A549 (cell line): ENCODE data around the gene MOCS1. TPM values are rescaled to one million over a fixed set of nuclear protein-coding genes. Genes with fewer than 3 reads are reported as not detected.

ENCODE experiments used
- ATAC-seq, 2 experiments: fragments of 200-7000 bp in 1 of 2; fragments of >200 bp in 1 of 2; cut with Nextera tagmentation in 1 of 2; cut with Tn5 transposase in 1 of 2; 3 replicates each; pipeline versions ENCODE4 v1.8.0 to v1.9.1; 2018 to 2020; ENCODE audit warnings: mild to moderate bottlenecking in 1 of 2, moderate library complexity in 1 of 2
- CTCF ChIA-PET: fragments of 300-600 bp; sonication (Branson Sonifier 250); formaldehyde crosslinking; extraction: SDS; loops from one replicate; lab custom pipeline; 2021; ENCODE audit warnings: antibody characterized with exemption, inconsistent platforms; lab: Yijun Ruan, JAX
- POLR2A ChIA-PET: fragments of 350-600 bp; formaldehyde crosslinking; extraction: SDS; loops from one replicate; lab custom pipeline; 2021; ENCODE audit warnings: antibody characterized with exemption, inconsistent platforms; lab: Yijun Ruan, JAX
- DNase-seq, 2 experiments: peaks; one replicate each; pipeline versions ENCODE4 v3.0.0 to v3.0.0-alpha.2; 2011 to 2016; ENCODE audit warnings: low read depth in 1 of 2, low spot score in 1 of 2
- FAIRE-seq: peaks from 2 replicates; lab custom pipeline; 2011; peaks lifted over from hg19 to GRCh38; lab: Jason Lieb, UNC
- H3K27ac ChIP-seq, 2 experiments: fragments of >200 bp; sonication (Bioruptor Twin); formaldehyde crosslinking; 3 replicates each; pipeline ENCODE4 v1.5.1; 2016 to 2017
- H3K4me1 ChIP-seq: fragments of >200 bp; sonication (Bioruptor Twin); formaldehyde crosslinking; 3 replicates; pipeline ENCODE4 v1.6.1; 2016
- H3K4me2 ChIP-seq: fragments of >200 bp; sonication (Bioruptor Twin); formaldehyde crosslinking; 3 replicates; pipeline ENCODE4 v1.6.1; 2016
- H3K4me3 ChIP-seq: fragments of >200 bp; sonication (Bioruptor Twin); formaldehyde crosslinking; 3 replicates; pipeline ENCODE4 v1.5.1; 2016
- H3K9me3 ChIP-seq: fragments of >200 bp; sonication (Bioruptor Twin); formaldehyde crosslinking; 3 replicates; pipeline ENCODE4 v1.6.1; 2016
- BCL3 ChIP-seq: fragments of >200 bp; sonication (Bioruptor Twin); formaldehyde crosslinking; IDR thresholded peaks from 3 replicates; pipeline ENCODE4 v1.6.1; 2016
- BHLHE40 ChIP-seq: IDR thresholded peaks from 2 replicates; pipeline ENCODE4 v1.6.1; 2012; ENCODE audit warnings: low read depth, low read length, inconsistent platforms
- CHD2 ChIP-seq: fragments of 150-350 bp; IDR thresholded peaks from 2 replicates; pipeline ENCODE4 v1.6.1; 2014; ENCODE audit warnings: low read length; ENCODE audit not compliant: partially characterized antibody
- CHD4 ChIP-seq: fragments of 200-600 bp; sonication (generic); IDR thresholded peaks from 2 replicates; pipeline ENCODE4 v1.6.1; 2016; ENCODE audit warnings: antibody characterized with exemption, mild to moderate bottlenecking, borderline replicate concordance
- EHMT2 ChIP-seq: fragments of 200-600 bp; sonication (generic); IDR thresholded peaks from 2 replicates; pipeline ENCODE4 v1.6.1; 2016; ENCODE audit warnings: antibody characterized with exemption, low read depth, mild to moderate bottlenecking, moderate library complexity
- ELK1 ChIP-seq: fragments of 150-350 bp; IDR thresholded peaks from 2 replicates; pipeline ENCODE4 v1.6.1; 2014; ENCODE audit warnings: low read depth, mild to moderate bottlenecking, low read length
- FOSB ChIP-seq: fragments of 250-450 bp; sonication (Bioruptor Pico); IDR thresholded peaks from 2 replicates; pipeline ENCODE4 v1.5.0; 2020; ENCODE audit warnings: mild to moderate bottlenecking, moderate library complexity
- FOSL2 ChIP-seq, 2 experiments: fragments of 450-650 bp in 1 of 2; fragments of >200 bp in 1 of 2; sonication (Bioruptor Twin) in 1 of 2; formaldehyde crosslinking; IDR thresholded peaks; 2 replicates each; pipeline versions ENCODE4 v1.5.0 to v1.6.1; 2016 to 2020; ENCODE audit warnings: mild to moderate bottlenecking in 1 of 2, moderate library complexity in 1 of 2
- FOXS1 ChIP-seq: fragments of 250-450 bp; sonication (Bioruptor Pico); IDR thresholded peaks from 2 replicates; pipeline ENCODE4 v1.5.0; 2020; ENCODE audit warnings: mild to moderate bottlenecking, moderate library complexity
- HEYL ChIP-seq: fragments of 250-450 bp; sonication (Bioruptor Pico); IDR thresholded peaks from 2 replicates; pipeline ENCODE4 v1.8.0; 2021; ENCODE audit warnings: mild to moderate bottlenecking, moderate library complexity
- HMGXB4 ChIP-seq: fragments of 250-450 bp; sonication (Bioruptor Pico); IDR thresholded peaks from 2 replicates; pipeline ENCODE4 v1.5.0; 2021; ENCODE audit warnings: mild to moderate bottlenecking, moderate library complexity, borderline replicate concordance
- HOXA7 ChIP-seq: fragments of 250-450 bp; sonication (Bioruptor Pico); IDR thresholded peaks from 2 replicates; pipeline ENCODE4 v1.5.0; 2020; ENCODE audit warnings: mild to moderate bottlenecking, moderate library complexity
- HOXB5 ChIP-seq: fragments of 250-450 bp; sonication (Bioruptor Pico); IDR thresholded peaks from 2 replicates; pipeline ENCODE4 v1.5.0; 2020; ENCODE audit warnings: mild to moderate bottlenecking, moderate library complexity
- JUN ChIP-seq, 2 experiments: fragments of >200 bp; sonication (Bioruptor Twin); formaldehyde crosslinking; IDR thresholded peaks; 2 replicates in 1 of 2; 3 replicates in 1 of 2; pipeline ENCODE4 v1.6.1; 2016 to 2017
- KDM1A ChIP-seq: fragments of 200-600 bp; sonication (generic); IDR thresholded peaks from 2 replicates; pipeline ENCODE4 v1.6.1; 2016; ENCODE audit warnings: low read depth, mild to moderate bottlenecking
- KDM5A ChIP-seq: fragments of 200-600 bp; sonication (generic); IDR thresholded peaks from 2 replicates; pipeline ENCODE4 v1.6.1; 2016; ENCODE audit warnings: antibody characterized with exemption, mild to moderate bottlenecking
- MAFK ChIP-seq: fragments of 450-650 bp; IDR thresholded peaks from 2 replicates; pipeline ENCODE4 v1.6.1; 2014; ENCODE audit not compliant: partially characterized antibody
- MAX ChIP-seq: IDR thresholded peaks from 2 replicates; pipeline ENCODE4 v1.6.1; 2012
- MAZ ChIP-seq: fragments of 150-350 bp; IDR thresholded peaks from 2 replicates; pipeline ENCODE4 v1.6.1; 2014; ENCODE audit warnings: antibody characterized with exemption, low read depth, low read length, borderline replicate concordance
- NR3C1 ChIP-seq: fragments of >200 bp; sonication (Bioruptor Twin); formaldehyde crosslinking; IDR thresholded peaks from 3 replicates; pipeline ENCODE4 v1.6.1; 2017
- PBX3 ChIP-seq: IDR thresholded peaks from 2 replicates; pipeline ENCODE4 v1.6.1; 2012
- RCOR1 ChIP-seq: fragments of 150-350 bp; IDR thresholded peaks from 2 replicates; pipeline ENCODE4 v1.6.1; 2014; ENCODE audit warnings: antibody characterized with exemption, low read length, low read depth
- TFCP2L1 ChIP-seq: fragments of 250-450 bp; sonication (Bioruptor Pico); IDR thresholded peaks from 2 replicates; pipeline ENCODE4 v1.5.0; 2021; ENCODE audit warnings: mild to moderate bottlenecking
- TP53 ChIP-seq: fragments of 250-450 bp; sonication (Bioruptor Pico); IDR thresholded peaks from 2 replicates; pipeline ENCODE4 v1.5.0; 2021; ENCODE audit warnings: mild to moderate bottlenecking, moderate library complexity
- ZC3H11A ChIP-seq: fragments of 450-650 bp; IDR thresholded peaks from 2 replicates; pipeline ENCODE4 v1.6.1; 2014; ENCODE audit warnings: antibody characterized with exemption, mild to moderate bottlenecking
- ZFP36 ChIP-seq: fragments of 450-650 bp; IDR thresholded peaks from 2 replicates; pipeline ENCODE4 v1.6.1; 2014; ENCODE audit warnings: borderline replicate concordance; ENCODE audit not compliant: partially characterized antibody
- ZSCAN20 ChIP-seq: fragments of 250-450 bp; sonication (Bioruptor Pico); IDR thresholded peaks from 2 replicates; pipeline ENCODE4 v1.8.0; 2022; ENCODE audit warnings: mild to moderate bottlenecking, moderate library complexity
- WGBS: methylation state at CpG from one replicate; pipeline ENCODE4 v1.1.6; 2017; ENCODE audit errors: missing lambda C conversion rate; 5-methylcytosine and 5-hydroxymethylcytosine counted together
- polyA plus RNA-seq, 4 experiments: library from polyadenylated mRNA; depleted of rRNA in 3 of 4; stranded (reverse); fragments of >200 nt; fragmentation: RNase III in 1 of 4; extraction: RNeasy Plus Mini Kit Qiagen cat#74134 plus additional on column Dnase treatment in 1 of 4; gene quantifications; 2 replicates in 3 of 4; 3 replicates in 1 of 4; pipeline ENCODE4 v1.2.3, GENCODE V29; 2011 to 2017

The MOCS1 gene
- polyA plus RNA-seq, 2 of the 4 experiments (the other 2 are of a cell fraction) = 0.68 to 1.8 TPM

- TF ChIP-seq HMGXB4 (CRISPR knock-in tag) (no peak), ZC3H11A (no peak), ELK1 (no peak), TP53 (CRISPR knock-in tag) (no peak), KDM1A (no peak), FOSL2 (IDR thresholded peaks at IDR 0.05) (no peak), FOSL2 (CRISPR knock-in tag; IDR thresholded peaks at IDR 0.05) (no peak)
These were observed 29.8 kb upstream of the MOCS1 start (continued) for GRCh38 chr6:39964094-39964493.

- Histone ChIP-seq H3K4me3 (no peak overlapping the region), H3K4me2 (no peak overlapping the region), H3K27ac (no peak overlapping the region), H3K9me3 (no peaks in the 10 kb centered on the region), H3K4me1 (no peaks in the 10 kb centered on the region)
- TF ChIP-seq PBX3 (no peak), BHLHE40 (no peak), HEYL (CRISPR knock-in tag) (no peak), MAZ (no peak), TFCP2L1 (CRISPR knock-in tag) (no peak), RCOR1 (no peak), BCL3 (no peak), FOXS1 (no peak), TP53 (CRISPR knock-in tag) (no peak), MAFK (no peak)
- no peak for DNase-seq
- WGBS = 5% methylated on average over 4 of the region's 4 CpGs
- ATAC-seq = no peak
- ChIA-PET CTCF (no interaction called here), POLR2A (no interaction called here)
- no peak for FAIRE-seq
These were observed 28.6 kb upstream of the MOCS1 start for GRCh38 chr6:39962831-39963230.

- POLR2A ChIA-PET = no interaction called here
- Histone ChIP-seq H3K4me2 (no peak overlapping the region), H3K4me3 (no peak overlapping the region), H3K9me3 (no peaks in the 10 kb centered on the region), H3K27ac (no peak overlapping the region), H3K4me1 (no peaks in the 10 kb centered on the region)
- ATAC-seq = no peak
- DNase-seq = no peak
- CTCF ChIA-PET = no interaction called here
- 59% methylated on average over 5 of the region's 5 CpGs for WGBS
- TF ChIP-seq TFCP2L1 (CRISPR knock-in tag) = no peak
- TF ChIP-seq HOXA7 (CRISPR knock-in tag) = no peak
- TF ChIP-seq ELK1 = no peak
- no peak for TF ChIP-seq NR3C1
- no peak for TF ChIP-seq KDM1A
- TF ChIP-seq CHD2 = no peak
- no peak for TF ChIP-seq MAX
- TF ChIP-seq EHMT2 = no peak
- no peak for TF ChIP-seq KDM5A
- TF ChIP-seq CHD4 = no peak
- no peak for TF ChIP-seq JUN (IDR thresholded peaks at IDR 0.05)
- no peak for TF ChIP-seq ZFP36
- TF ChIP-seq HOXB5 (CRISPR knock-in tag) = no peak
- no peak for TF ChIP-seq ZSCAN20 (CRISPR knock-in tag)
- no peak for TF ChIP-seq FOSB (CRISPR knock-in tag)
- no peak for FAIRE-seq
These were observed 26.9 kb upstream of the MOCS1 start for GRCh38 chr6:39961178-39961577.
